ENCODE results near the gene PHF1.

DNA sequence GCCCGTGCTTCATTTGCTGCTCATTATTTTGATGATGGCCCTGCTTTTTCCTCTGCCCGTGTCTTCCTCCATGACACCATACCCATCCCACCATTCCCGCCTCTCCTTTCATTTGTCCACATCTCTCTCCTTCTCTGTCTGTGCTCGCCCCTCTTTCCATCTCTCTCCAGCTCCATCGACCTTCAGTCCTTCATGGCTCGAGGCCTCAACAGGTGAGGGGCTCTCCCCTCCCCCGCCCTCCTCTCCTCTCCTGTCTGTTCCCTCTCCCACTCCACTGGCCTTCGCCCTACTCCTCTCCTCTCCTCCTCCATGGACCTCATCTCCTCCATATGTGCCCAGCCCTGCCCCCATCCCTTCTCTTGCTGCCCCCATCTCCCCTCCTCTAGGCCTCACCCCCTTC lies 31.5 kb downstream of the PHF1 start:
- TF ChIP-seq, protein P1, sequence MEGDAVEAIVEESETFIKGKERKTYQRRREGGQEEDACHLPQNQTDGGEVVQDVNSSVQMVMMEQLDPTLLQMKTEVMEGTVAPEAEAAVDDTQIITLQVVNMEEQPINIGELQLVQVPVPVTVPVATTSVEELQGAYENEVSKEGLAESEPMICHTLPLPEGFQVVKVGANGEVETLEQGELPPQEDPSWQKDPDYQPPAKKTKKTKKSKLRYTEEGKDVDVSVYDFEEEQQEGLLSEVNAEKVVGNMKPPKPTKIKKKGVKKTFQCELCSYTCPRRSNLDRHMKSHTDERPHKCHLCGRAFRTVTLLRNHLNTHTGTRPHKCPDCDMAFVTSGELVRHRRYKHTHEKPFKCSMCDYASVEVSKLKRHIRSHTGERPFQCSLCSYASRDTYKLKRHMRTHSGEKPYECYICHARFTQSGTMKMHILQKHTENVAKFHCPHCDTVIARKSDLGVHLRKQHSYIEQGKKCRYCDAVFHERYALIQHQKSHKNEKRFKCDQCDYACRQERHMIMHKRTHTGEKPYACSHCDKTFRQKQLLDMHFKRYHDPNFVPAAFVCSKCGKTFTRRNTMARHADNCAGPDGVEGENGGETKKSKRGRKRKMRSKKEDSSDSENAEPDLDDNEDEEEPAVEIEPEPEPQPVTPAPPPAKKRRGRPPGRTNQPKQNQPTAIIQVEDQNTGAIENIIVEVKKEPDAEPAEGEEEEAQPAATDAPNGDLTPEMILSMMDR (IDR thresholded peaks at IDR 0.05): no peak
- TF ChIP-seq POLR2A (IDR thresholded peaks at IDR 0.05): no peak

Data from prostate gland (tissue), 2 donors.